GM23248 (cell line): ENCODE measurements around the gene STRIT1.

Experiments
- EZH2 ChIP-seq: fragments of 200-600 bp; sonication (generic); IDR thresholded peaks from 2 replicates; pipeline ENCODE4 v1.6.1; 2018; ENCODE audit warnings: antibody characterized with exemption, mild to moderate bottlenecking; ENCODE audit not compliant: insufficient read depth, poor library complexity, severe bottlenecking
- EZH2phosphoT487 ChIP-seq: fragments of 200-600 bp; sonication (generic); IDR thresholded peaks from 2 replicates; pipeline ENCODE4 v1.6.1; 2018; ENCODE audit warnings: antibody characterized with exemption, moderate library complexity, mild to moderate bottlenecking, low read depth; ENCODE audit not compliant: insufficient read depth

DNA sequence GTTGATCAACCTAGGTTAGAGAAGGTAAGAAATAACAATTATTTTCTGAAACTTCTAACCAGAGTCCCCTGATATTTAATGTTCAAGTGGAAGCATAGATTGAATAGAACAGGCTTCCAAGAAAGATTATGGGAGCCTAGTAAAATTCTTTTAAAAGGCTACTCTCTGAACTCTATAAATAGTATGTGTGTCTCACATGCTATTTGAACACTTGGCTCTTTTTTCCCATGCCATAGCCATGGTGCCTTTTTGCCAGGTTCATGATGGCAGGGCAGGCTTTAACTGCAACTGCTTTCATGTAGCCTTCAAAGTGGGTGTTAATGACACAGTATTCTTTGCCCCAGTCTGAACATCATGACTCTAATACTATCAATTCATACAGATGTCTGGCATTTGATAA is 22.9 kb upstream of the STRIT1 start:
- no peak for TF ChIP-seq EZH2
- TF ChIP-seq EZH2phosphoT487, result no peak
